ENCODE results near the gene ZNHIT2. TPM values are rescaled to one million over a fixed set of nuclear protein-coding genes. Genes with fewer than 3 reads are reported as not detected.

ZNHIT2 gene
- total RNA-seq, 1 donor from 2014 or later, result 1.5 TPM

DNA sequence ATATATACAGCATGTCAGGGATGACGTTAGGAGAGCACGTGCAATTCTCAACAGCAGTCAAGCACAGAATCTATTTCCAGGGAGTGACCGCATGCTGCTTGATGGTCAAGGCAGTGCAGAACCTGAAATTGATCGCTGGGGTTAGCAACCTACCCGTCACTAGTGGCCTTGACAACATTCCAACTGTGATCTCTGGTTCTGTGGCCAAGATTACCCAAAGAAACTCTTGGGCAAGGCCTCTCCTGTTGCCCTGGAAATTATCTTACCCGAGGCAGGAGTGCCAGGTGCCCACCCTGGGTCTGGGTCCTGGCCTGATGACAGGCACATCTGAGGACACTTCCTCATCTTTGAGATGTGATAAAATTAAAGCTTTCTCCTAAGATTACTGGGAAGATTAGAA is 3.7 kb downstream of the ZNHIT2 start:
- peaks cover 28% of the 10 kb centered on the region for H4K20me1 ChIP-seq (ENCODE audit: low read depth)
- Mint-ChIP-seq H3K27ac (no peak overlapping the region), H3K4me1 (peaks cover 34% of the 10 kb centered on the region), H3K9me3 (no peaks in the 10 kb centered on the region), H3K4me3 (peak overlapping the region; percentile 97), H3K27me3 (ENCODE audit: insufficient read depth, low read depth) (peaks cover 13% of the 10 kb centered on the region), H3K36me3 (peaks cover 7% of the 10 kb centered on the region)
- TF ChIP-seq, protein P1, sequence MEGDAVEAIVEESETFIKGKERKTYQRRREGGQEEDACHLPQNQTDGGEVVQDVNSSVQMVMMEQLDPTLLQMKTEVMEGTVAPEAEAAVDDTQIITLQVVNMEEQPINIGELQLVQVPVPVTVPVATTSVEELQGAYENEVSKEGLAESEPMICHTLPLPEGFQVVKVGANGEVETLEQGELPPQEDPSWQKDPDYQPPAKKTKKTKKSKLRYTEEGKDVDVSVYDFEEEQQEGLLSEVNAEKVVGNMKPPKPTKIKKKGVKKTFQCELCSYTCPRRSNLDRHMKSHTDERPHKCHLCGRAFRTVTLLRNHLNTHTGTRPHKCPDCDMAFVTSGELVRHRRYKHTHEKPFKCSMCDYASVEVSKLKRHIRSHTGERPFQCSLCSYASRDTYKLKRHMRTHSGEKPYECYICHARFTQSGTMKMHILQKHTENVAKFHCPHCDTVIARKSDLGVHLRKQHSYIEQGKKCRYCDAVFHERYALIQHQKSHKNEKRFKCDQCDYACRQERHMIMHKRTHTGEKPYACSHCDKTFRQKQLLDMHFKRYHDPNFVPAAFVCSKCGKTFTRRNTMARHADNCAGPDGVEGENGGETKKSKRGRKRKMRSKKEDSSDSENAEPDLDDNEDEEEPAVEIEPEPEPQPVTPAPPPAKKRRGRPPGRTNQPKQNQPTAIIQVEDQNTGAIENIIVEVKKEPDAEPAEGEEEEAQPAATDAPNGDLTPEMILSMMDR (IDR thresholded peaks at IDR 0.05), result no peak
- TF ChIP-seq EZH2 (IDR thresholded peaks at IDR 0.05) (no peak), EZH2phosphoT487 (IDR thresholded peaks at IDR 0.05) (no peak)
- peaks cover 30% of the 10 kb centered on the region for H3K79me2 ChIP-seq (ENCODE audit: low read depth)
- no peaks in the 10 kb centered on the region for H3K36me3 ChIP-seq
- no peak overlapping the region for H2AFZ ChIP-seq (replicated peaks)
- H3K4me2 ChIP-seq, result no peak overlapping the region
- H3K4me3 ChIP-seq, result no peak overlapping the region
- peaks cover 60% of the 10 kb centered on the region for H3F3A ChIP-seq (ENCODE audit: low read depth)
- no peaks in the 10 kb centered on the region for H3K9me3 ChIP-seq (ENCODE audit: low read depth)
- H3K4me1 ChIP-seq, result peaks cover 9% of the 10 kb centered on the region
- DNase-seq (ENCODE audit: low spot score), result no peak
- no peak overlapping the region for H3K27ac ChIP-seq
- H3K9ac ChIP-seq, result no peak overlapping the region
- no peaks in the 10 kb centered on the region for H3K27me3 ChIP-seq

DNA sequence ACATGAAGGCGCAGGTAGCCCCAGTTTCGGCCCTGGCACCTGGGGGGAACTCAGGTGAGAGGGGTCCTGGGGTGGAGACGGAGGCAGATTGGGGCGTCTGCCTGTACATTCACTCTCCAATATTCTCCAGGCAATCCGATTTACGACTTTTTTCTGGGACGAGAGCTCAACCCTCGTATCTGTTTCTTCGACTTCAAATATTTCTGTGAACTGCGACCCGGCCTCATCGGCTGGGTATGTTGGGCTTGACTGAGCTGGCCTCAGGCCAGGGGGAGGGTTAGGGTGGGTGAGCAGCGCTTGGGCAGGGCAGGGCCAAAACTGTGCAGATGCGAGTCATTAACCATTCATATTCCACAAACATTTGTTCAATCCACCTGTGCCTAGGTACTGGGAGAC is 4.1 kb downstream of the ZNHIT2 start:
- DNase-seq (ENCODE audit: low spot score), result no peak
- peaks cover 31% of the 10 kb centered on the region for H3K4me1 Mint-ChIP-seq
- H4K20me1 ChIP-seq (ENCODE audit: low read depth), result peaks cover 28% of the 10 kb centered on the region
- H3K27me3 ChIP-seq, result no peaks in the 10 kb centered on the region
- peaks cover 30% of the 10 kb centered on the region for H3K79me2 ChIP-seq (ENCODE audit: low read depth)
- peaks cover 9% of the 10 kb centered on the region for H3K4me1 ChIP-seq
- no peaks in the 10 kb centered on the region for H3K36me3 ChIP-seq
- H3F3A ChIP-seq (ENCODE audit: low read depth), result peaks cover 55% of the 10 kb centered on the region
- H3K27ac ChIP-seq, result no peak overlapping the region
- H3K27ac Mint-ChIP-seq, result peak overlapping the region; percentile 69
- H3K4me3 Mint-ChIP-seq, result peak overlapping the region; percentile 97
- no peaks in the 10 kb centered on the region for H3K9me3 Mint-ChIP-seq
- H3K9ac ChIP-seq, result peak overlapping the region; percentile 60
- peak overlapping the region; percentile 97 for H3K4me2 ChIP-seq
- H3K4me3 ChIP-seq, result peak overlapping the region; percentile 81
- H3K36me3 Mint-ChIP-seq, result peaks cover 7% of the 10 kb centered on the region
- TF ChIP-seq, protein P1 (IDR thresholded peaks at IDR 0.05), result no peak
- no peak for TF ChIP-seq EZH2phosphoT487 (IDR thresholded peaks at IDR 0.05)
- TF ChIP-seq EZH2 (IDR thresholded peaks at IDR 0.05), result no peak
- H3K9me3 ChIP-seq (ENCODE audit: low read depth), result no peaks in the 10 kb centered on the region
- peaks cover 13% of the 10 kb centered on the region for H3K27me3 Mint-ChIP-seq (ENCODE audit: insufficient read depth, low read depth)
- H2AFZ ChIP-seq (replicated peaks), result no peak overlapping the region

- Histone ChIP-seq H3K9ac (peak overlapping the region; percentile 60), H4K20me1 (ENCODE audit: low read depth) (peaks cover 28% of the 10 kb centered on the region), H3K4me2 (peak overlapping the region; percentile 97), H3K4me3 (peak overlapping the region; percentile 81), H3K27ac (no peak overlapping the region), H3K4me1 (peaks cover 9% of the 10 kb centered on the region), H3K27me3 (no peaks in the 10 kb centered on the region), H3K9me3 (ENCODE audit: low read depth) (no peaks in the 10 kb centered on the region), H3F3A (ENCODE audit: low read depth) (peaks cover 49% of the 10 kb centered on the region), H3K79me2 (ENCODE audit: low read depth) (peaks cover 30% of the 10 kb centered on the region), H2AFZ (replicated peaks) (peak overlapping the region; percentile 70), H3K36me3 (no peaks in the 10 kb centered on the region)
- Mint-ChIP-seq H3K9me3 (no peaks in the 10 kb centered on the region), H3K4me1 (peaks cover 28% of the 10 kb centered on the region), H3K4me3 (peak overlapping the region; percentile 97), H3K27me3 (ENCODE audit: insufficient read depth, low read depth) (peaks cover 11% of the 10 kb centered on the region), H3K27ac (peak overlapping the region; percentile 69), H3K36me3 (peaks cover 5% of the 10 kb centered on the region)
- peak; percentile 75 for DNase-seq (ENCODE audit: low spot score)
- no peak for TF ChIP-seq EZH2phosphoT487 (IDR thresholded peaks at IDR 0.05)
- TF ChIP-seq, protein P1 (IDR thresholded peaks at IDR 0.05), result peak; percentile 92
- TF ChIP-seq EZH2 (IDR thresholded peaks at IDR 0.05), result no peak
Measured at GRCh38 chr11:65112546-65113360, 4.7 kb downstream of the ZNHIT2 start.
